Measurements from ENCODE around the gene WDFY4.

The WDFY4 gene

DNA sequence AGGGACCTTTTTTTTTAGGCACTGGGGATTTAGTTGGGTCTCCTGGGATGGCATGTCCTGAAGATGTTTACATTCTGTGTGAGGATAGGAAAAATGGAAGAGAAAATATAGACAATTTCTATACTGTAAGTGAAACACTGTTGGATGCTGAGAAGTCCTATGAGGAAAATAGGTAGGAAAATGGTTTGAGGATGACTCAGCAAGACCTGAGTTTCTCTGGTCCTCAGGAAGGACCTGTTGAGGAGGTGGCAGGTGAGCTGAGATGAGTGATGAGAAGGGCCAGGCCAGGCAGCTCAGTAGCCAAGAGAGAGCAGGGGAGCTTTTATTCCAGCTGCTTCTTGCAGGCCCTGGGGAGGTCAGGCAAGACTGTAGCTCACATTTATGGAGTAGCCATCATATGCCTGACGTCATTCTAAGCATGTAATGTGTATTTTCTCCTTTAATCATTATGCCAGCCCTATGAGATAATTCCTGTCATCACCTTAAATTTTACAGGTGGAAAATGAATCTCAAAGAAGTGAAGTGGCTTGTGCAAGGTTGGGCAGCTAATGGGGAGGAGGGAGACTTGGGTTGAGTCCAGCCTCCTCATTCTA lies 274.0 kb downstream of the WDFY4 start:
- Histone ChIP-seq H3K9ac (no peak overlapping the region), H3K4me1 (0 out of 20 replicates have a peak, but pooled peaks cover 0 to 5% (median 0%) of the 10 kb centered on the region in 10 experiments), H3K9me3 (replicated peaks in 1 of 11) (peaks cover 0 to 7% (median 0%) of the 10 kb centered on the region in 11 experiments; a peak in 1 of 22 replicates), H3K27me3 (no peaks in the 10 kb centered on the region), H3K27ac (no peak overlapping the region), H3K4me2 (no peak overlapping the region), H4K20me1 (no peaks in the 10 kb centered on the region; a peak in 2 of 22 replicates), H3K36me3 (peaks cover 0 to 100% (median 0%) of the 10 kb centered on the region in 11 experiments; a peak in 11 of 22 replicates), H3K4me3 (no peak overlapping the region)
- TF ChIP-seq Cebpa-rat (IDR thresholded peaks at IDR 0.05): no peak

DNA sequence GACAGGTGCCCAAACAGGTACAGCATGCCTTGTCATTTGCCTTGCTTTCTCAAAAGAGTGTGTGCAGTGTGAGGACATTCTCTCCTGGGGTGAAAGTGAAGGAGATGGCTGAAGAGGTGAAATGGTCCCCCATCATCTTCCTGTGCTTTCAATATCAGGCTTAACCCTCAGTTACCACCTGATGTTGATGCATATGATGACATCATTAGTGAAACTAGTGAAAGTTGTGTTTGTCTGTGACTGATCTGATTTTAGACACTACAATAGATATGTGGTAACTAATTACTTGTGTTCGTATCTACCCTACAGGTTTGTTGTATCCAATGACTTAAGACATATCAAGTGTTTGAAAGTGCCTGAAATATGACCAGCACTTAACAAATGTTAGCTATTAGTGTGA lies 279.4 kb downstream of the WDFY4 start:
- Histone ChIP-seq H3K4me1 (no peaks in the 10 kb centered on the region), H3K4me2 (no peak overlapping the region), H3K36me3 (peaks cover 0 to 99% (median 0%) of the 10 kb centered on the region in 11 experiments; a peak in 10 of 22 replicates), H3K27ac (no peak overlapping the region), H3K9me3 (replicated peaks in 1 of 11) (peaks cover 0 to 7% (median 0%) of the 10 kb centered on the region in 11 experiments; a peak in 1 of 22 replicates), H3K27me3 (no peaks in the 10 kb centered on the region), H3K4me3 (no peak overlapping the region), H3K9ac (no peak overlapping the region), H4K20me1 (peaks cover 0 to 5% (median 0%) of the 10 kb centered on the region in 11 experiments; a peak in 1 of 22 replicates)
- TF ChIP-seq Cebpa-rat (IDR thresholded peaks at IDR 0.05): no peak

DNA sequence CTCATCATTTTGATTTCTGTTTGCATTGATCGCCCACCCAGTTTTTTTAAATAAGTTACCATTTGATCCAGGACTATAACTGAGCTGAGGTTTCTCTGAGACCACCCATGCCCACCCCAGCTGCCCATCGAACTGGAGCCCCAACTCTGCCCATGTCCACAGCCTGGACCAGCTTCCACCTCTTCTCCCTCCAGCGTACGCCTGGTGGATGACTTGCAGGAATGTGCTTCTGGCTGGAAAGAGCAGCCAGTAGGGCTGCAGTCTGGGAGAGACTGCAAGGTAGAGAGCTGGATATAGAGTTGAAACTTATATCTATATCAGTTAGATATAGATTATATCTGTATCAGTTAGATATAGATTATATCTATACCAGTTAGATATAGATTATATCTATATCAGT lies 280.8 kb downstream of the WDFY4 start:
- no peaks in the 10 kb centered on the region for H3K9me3 ChIP-seq (replicated peaks in 1 of 11)
- TF ChIP-seq Cebpa-rat (IDR thresholded peaks at IDR 0.05): no peak
- no peak overlapping the region for H3K4me3 ChIP-seq
- no peaks in the 10 kb centered on the region for H3K4me1 ChIP-seq
- no peak overlapping the region for H3K9ac ChIP-seq
- no peak overlapping the region for H3K27ac ChIP-seq
- no peaks in the 10 kb centered on the region for H3K27me3 ChIP-seq
- H3K36me3 ChIP-seq: peaks cover 0 to 99% (median 0%) of the 10 kb centered on the region in 11 experiments; a peak in 11 of 22 replicates
- H3K4me2 ChIP-seq: no peak overlapping the region
- peaks cover 0 to 5% (median 0%) of the 10 kb centered on the region in 11 experiments; a peak in 1 of 22 replicates for H4K20me1 ChIP-seq

DNA sequence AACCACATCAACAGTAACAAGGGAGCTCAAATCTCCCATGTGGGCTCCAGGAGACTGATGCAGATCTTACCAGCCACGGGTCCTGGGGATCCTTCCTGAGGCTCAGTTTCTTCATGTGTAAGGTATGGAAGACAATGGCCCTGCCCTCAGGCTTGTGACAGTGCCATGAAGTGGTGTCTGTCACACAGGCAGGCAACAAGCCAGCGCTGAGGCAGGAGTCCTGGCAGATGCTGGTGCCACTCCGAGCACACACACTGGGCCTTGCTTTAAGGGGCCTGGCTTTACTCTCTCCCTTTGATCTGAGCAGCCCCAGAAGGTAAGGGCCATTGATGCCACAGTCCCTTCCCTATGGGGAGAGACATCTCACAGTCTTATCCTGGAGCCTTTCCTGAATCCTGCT lies 283.4 kb downstream of the WDFY4 start:
- Histone ChIP-seq H3K27ac (no peak overlapping the region), H3K4me1 (no peaks in the 10 kb centered on the region), H3K27me3 (no peaks in the 10 kb centered on the region), H4K20me1 (peaks cover 0 to 5% (median 0%) of the 10 kb centered on the region in 11 experiments; a peak in 1 of 22 replicates), H3K9me3 (replicated peaks in 1 of 11) (peaks cover 0 to 7% (median 3%) of the 10 kb centered on the region in 11 experiments; a peak in 5 of 22 replicates), H3K4me3 (no peak overlapping the region), H3K9ac (no peak overlapping the region), H3K36me3 (peaks cover 0 to 99% (median 3%) of the 10 kb centered on the region in 11 experiments; a peak in 11 of 22 replicates), H3K4me2 (no peak overlapping the region)
- TF ChIP-seq Cebpa-rat (IDR thresholded peaks at IDR 0.05): no peak

DNA sequence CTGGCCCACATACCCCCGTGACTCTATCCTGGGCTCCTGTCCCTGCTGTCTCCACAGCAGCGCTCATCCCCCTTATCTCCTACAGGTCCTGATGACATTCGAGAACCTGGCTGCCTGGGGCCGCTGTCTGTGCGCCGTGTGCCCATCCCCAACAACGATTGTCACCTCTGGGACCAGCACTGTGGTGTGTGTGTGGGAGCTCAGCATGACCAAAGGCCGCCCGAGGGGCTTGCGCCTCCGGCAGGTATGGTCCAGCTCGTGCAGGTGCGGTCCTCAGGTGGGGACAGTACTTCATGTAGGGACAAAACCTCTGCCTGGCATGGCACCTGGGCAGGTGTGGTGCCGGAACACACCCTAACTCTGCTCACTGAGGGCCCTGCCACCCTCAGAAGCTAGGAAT lies 285.4 kb downstream of the WDFY4 start:
- Histone ChIP-seq H3K4me3 (no peak overlapping the region), H3K27ac (no peak overlapping the region), H3K27me3 (no peaks in the 10 kb centered on the region), H3K4me2 (no peak overlapping the region), H3K4me1 (no peaks in the 10 kb centered on the region), H4K20me1 (peaks cover 0 to 5% (median 0%) of the 10 kb centered on the region in 11 experiments; a peak in 1 of 22 replicates), H3K36me3 (peaks cover 0 to 98% (median 7%) of the 10 kb centered on the region in 11 experiments; a peak in 11 of 22 replicates), H3K9me3 (replicated peaks in 1 of 11) (peaks cover 0 to 10% (median 5%) of the 10 kb centered on the region in 11 experiments; a peak in 5 of 22 replicates), H3K9ac (no peak overlapping the region)
- TF ChIP-seq Cebpa-rat (IDR thresholded peaks at IDR 0.05): no peak

DNA sequence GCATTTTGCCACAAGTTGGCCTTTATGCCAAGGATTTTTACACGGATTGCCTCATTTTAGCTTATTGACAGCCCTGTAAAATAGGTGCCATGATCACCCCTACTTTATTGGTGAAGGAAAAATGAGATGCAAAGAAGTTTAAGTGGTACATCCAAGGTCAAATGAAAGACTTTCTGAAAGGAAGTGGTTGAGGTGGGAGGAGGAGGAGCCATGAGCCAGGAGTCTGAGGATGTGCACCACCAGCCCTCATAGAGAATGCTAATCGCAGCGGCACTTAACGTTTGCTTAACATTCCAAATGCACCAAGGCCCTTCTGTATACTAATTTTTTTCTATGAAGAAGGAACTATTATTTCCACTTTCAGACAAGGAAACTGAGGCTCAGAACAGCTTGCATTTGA lies 286.0 kb downstream of the WDFY4 start:
- no peaks in the 10 kb centered on the region for H3K4me1 ChIP-seq
- H3K36me3 ChIP-seq: peaks cover 0 to 98% (median 7%) of the 10 kb centered on the region in 11 experiments; a peak in 11 of 22 replicates
- no peak overlapping the region for H3K4me2 ChIP-seq
- no peak overlapping the region for H3K9ac ChIP-seq
- no peaks in the 10 kb centered on the region for H3K27me3 ChIP-seq
- peaks cover 0 to 10% (median 5%) of the 10 kb centered on the region in 11 experiments; a peak in 5 of 22 replicates for H3K9me3 ChIP-seq (replicated peaks in 1 of 11)
- TF ChIP-seq Cebpa-rat (IDR thresholded peaks at IDR 0.05): no peak
- no peak overlapping the region for H3K27ac ChIP-seq
- no peak overlapping the region for H3K4me3 ChIP-seq
- H4K20me1 ChIP-seq: peaks cover 0 to 5% (median 0%) of the 10 kb centered on the region in 11 experiments; a peak in 1 of 22 replicates

DNA sequence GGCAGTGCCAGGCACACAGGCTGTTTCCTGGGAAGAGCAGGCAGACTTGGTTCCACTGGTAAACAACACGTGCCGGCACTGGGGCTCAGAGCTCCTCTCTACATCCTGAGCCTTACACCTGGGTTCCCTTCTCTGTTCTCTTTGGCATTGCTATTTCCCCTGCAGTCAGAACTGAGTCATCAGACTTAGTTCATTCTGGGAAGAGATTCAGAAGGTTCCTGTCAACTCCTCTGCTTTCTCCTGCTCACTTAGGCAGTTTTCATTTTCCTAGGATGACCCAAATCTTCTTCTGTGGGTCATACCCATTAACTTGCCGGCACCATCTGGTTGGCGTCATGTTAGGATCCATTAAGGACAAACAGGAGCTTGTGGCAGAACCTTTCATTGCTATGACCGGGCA lies 288.4 kb downstream of the WDFY4 start:
- H4K20me1 ChIP-seq: no peaks in the 10 kb centered on the region; a peak in 1 of 22 replicates
- H3K36me3 ChIP-seq: peaks cover 0 to 99% (median 7%) of the 10 kb centered on the region in 11 experiments; a peak in 11 of 22 replicates
- TF ChIP-seq Cebpa-rat (IDR thresholded peaks at IDR 0.05): no peak
- H3K27me3 ChIP-seq: no peaks in the 10 kb centered on the region
- no peak overlapping the region for H3K9ac ChIP-seq
- peaks cover 0 to 10% (median 5%) of the 10 kb centered on the region in 11 experiments; a peak in 5 of 22 replicates for H3K9me3 ChIP-seq (replicated peaks in 1 of 11)
- H3K4me2 ChIP-seq: no peak overlapping the region
- H3K4me1 ChIP-seq: no peaks in the 10 kb centered on the region
- H3K4me3 ChIP-seq: no peak overlapping the region
- H3K27ac ChIP-seq: no peak overlapping the region

DNA sequence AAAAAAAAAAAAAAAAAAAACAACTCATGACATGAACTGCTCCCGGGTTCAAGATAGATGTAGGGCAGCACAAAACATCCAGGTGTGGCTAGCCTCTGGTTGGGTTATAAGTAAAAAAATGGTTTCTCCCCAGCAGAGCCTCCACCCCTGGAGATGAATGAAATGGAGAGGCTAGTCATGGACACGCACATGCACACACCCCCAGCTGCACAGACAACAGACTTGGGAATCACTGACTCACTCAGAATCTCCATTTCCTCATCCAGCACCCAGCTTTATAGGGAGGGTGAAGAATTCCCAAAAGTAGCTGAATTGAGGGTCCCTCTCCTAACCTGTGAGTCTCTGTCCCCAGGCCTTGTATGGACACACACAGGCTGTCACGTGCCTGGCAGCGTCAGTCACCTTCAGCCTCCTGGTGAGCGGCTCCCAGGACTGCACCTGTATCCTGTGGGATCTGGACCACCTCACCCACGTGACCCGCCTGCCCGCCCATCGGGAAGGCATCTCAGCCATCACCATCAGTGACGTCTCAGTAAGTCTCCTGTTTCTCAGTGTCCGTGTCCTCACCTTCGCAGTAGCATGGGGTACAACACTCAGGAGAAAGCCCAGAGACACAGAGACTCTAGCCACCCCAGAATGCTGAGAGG lies 290.0 kb downstream of the WDFY4 start:
- Histone ChIP-seq H3K9me3 (replicated peaks in 1 of 11) (peaks cover 0 to 10% (median 5%) of the 10 kb centered on the region in 11 experiments; a peak in 5 of 22 replicates), H3K9ac (no peak overlapping the region), H3K27ac (no peak overlapping the region), H3K4me2 (no peak overlapping the region), H3K36me3 (peaks cover 0 to 98% (median 7%) of the 10 kb centered on the region in 11 experiments; a peak in 11 of 22 replicates), H3K4me1 (no peaks in the 10 kb centered on the region), H3K27me3 (no peaks in the 10 kb centered on the region), H3K4me3 (no peak overlapping the region), H4K20me1 (no peaks in the 10 kb centered on the region)
- TF ChIP-seq Cebpa-rat (IDR thresholded peaks at IDR 0.05): no peak

DNA sequence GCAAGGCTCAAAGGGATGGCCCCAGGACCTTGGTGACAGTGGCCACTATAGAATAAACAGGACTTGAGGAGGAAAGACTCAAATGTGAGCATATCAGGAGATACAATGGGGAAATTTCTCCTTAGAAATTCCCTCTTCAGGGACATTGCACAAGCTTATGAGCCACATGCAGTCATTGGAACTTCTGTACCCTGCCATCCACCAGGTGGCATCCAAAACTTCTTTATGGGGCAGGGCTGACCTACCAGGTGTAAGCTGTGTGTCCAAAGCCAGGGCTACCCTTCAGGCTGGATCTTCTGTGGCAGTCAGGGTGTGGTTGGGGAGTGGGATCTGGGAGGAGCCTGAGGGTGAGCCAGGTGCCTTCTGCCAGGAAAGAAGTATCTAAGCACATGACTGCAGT lies 291.5 kb downstream of the WDFY4 start:
- no peak for TF ChIP-seq Cebpa-rat (IDR thresholded peaks at IDR 0.05)
- Histone ChIP-seq H3K9ac (no peak overlapping the region), H3K4me2 (no peak overlapping the region), H3K4me1 (no peaks in the 10 kb centered on the region), H3K27ac (no peak overlapping the region), H3K4me3 (no peak overlapping the region), H3K27me3 (no peaks in the 10 kb centered on the region), H3K36me3 (peaks cover 0 to 90% (median 7%) of the 10 kb centered on the region in 11 experiments; a peak in 11 of 22 replicates), H3K9me3 (replicated peaks in 1 of 11) (peaks cover 0 to 10% (median 5%) of the 10 kb centered on the region in 11 experiments; a peak in 5 of 22 replicates), H4K20me1 (no peaks in the 10 kb centered on the region)
